CD8-positive, alpha-beta memory T cell (primary cell): Measurements from ENCODE around the gene MAGIX. TPM values are rescaled to one million over a fixed set of nuclear protein-coding genes. Genes with fewer than 3 reads are reported as not detected.
"Not testable (repeated sequence)": the region's sequence is repeated elsewhere in the genome, so short reads cannot be mapped to it uniquely, and the experiment has no call there.

Experiments
- CTCF ChIA-PET: fragments of 350-600 bp; sonication (Branson Sonifier 250); formaldehyde crosslinking; loops from one replicate; lab custom pipeline; 2021; ENCODE audit warnings: antibody characterized with exemption; lab: Charles Lee
- POLR2A ChIA-PET: fragments of 350-600 bp; sonication (Branson Sonifier 250); formaldehyde crosslinking; loops from one replicate; lab custom pipeline; 2021; ENCODE audit warnings: antibody characterized with exemption; lab: Charles Lee
- DNase-seq, 5 donors: peaks; one replicate each; pipeline versions ENCODE4 v3.0.0 to v3.0.0-alpha.2; 2020 to 2022; ENCODE audit warnings: mixed read lengths in 1 of 5
- H3K27ac ChIP-seq: one replicate; pipeline ENCODE4 v1.7.0; 2013; ENCODE audit warnings: low read depth, mild to moderate bottlenecking, low read length, moderate library complexity
- H3K27me3 ChIP-seq: 2 replicates; pipeline ENCODE4 v1.7.0; 2013; ENCODE audit warnings: low read length, mild to moderate bottlenecking; ENCODE audit not compliant: insufficient read depth, poor library complexity, severe bottlenecking
- H3K36me3 ChIP-seq: 2 replicates; pipeline ENCODE4 v1.7.0; 2013; ENCODE audit warnings: mild to moderate bottlenecking, low read length, moderate library complexity; ENCODE audit not compliant: insufficient read depth
- H3K4me1 ChIP-seq: 2 replicates; pipeline ENCODE4 v1.7.0; 2013; ENCODE audit warnings: mild to moderate bottlenecking, low read length, moderate library complexity; ENCODE audit not compliant: insufficient read depth
- H3K4me3 ChIP-seq: 2 replicates; pipeline ENCODE4 v1.7.0; 2013; ENCODE audit warnings: mild to moderate bottlenecking, low read length
- H3K9me3 ChIP-seq: 2 replicates; pipeline ENCODE4 v1.7.0; 2013; ENCODE audit warnings: mild to moderate bottlenecking, low read length
- H3K27ac Mint-ChIP-seq, 8 donors: one replicate each; pipeline ENCODE4 v1.8.0; 2020 to 2021; ENCODE audit warnings: mixed read lengths in 8 of 8, mild to moderate bottlenecking in 6 of 8, inconsistent platforms in 3 of 8, moderate library complexity in 3 of 8
- H3K27me3 Mint-ChIP-seq, 2 donors: one replicate each; pipeline ENCODE4 v1.8.0; 2020 to 2021; ENCODE audit warnings: mixed read lengths in 2 of 2, mild to moderate bottlenecking in 1 of 2, moderate library complexity in 1 of 2
- H3K36me3 Mint-ChIP-seq, 3 donors: one replicate each; pipeline ENCODE4 v1.8.0; 2020 to 2021; ENCODE audit warnings: mixed read lengths in 3 of 3, inconsistent platforms in 1 of 3, mild to moderate bottlenecking in 1 of 3
- H3K4me1 Mint-ChIP-seq, 3 donors: one replicate each; pipeline ENCODE4 v1.8.0; 2020 to 2021; ENCODE audit warnings: mixed read lengths in 3 of 3, inconsistent platforms in 1 of 3, mild to moderate bottlenecking in 1 of 3
- H3K4me3 Mint-ChIP-seq, 7 donors: one replicate each; pipeline ENCODE4 v1.8.0; 2020 to 2021; ENCODE audit warnings: mixed read lengths in 7 of 7, mild to moderate bottlenecking in 6 of 7, moderate library complexity in 4 of 7, inconsistent platforms in 2 of 7
- H3K9me3 Mint-ChIP-seq, 5 donors: one replicate each; pipeline ENCODE4 v1.8.0; 2020 to 2022; ENCODE audit warnings: mixed read lengths in 5 of 5, mild to moderate bottlenecking in 3 of 5, moderate library complexity in 2 of 5, inconsistent platforms in 1 of 5
- polyA plus RNA-seq: library from polyadenylated mRNA; unstranded; fragments of 300-500 nt; fragmentation: Illumina TruSeq; gene quantifications from one replicate; pipeline ENCODE4 v1.2.3, GENCODE V29; 2021
- total RNA-seq, 2 experiments: library from RNA; stranded (reverse); gene quantifications; one replicate each; pipeline ENCODE4 v1.2.3, GENCODE V29; 2021

MAGIX gene
- total and polyA plus RNA-seq, 3 experiments from 2014 or later: 0.25 to 1.4 (median 1.4) TPM

DNA sequence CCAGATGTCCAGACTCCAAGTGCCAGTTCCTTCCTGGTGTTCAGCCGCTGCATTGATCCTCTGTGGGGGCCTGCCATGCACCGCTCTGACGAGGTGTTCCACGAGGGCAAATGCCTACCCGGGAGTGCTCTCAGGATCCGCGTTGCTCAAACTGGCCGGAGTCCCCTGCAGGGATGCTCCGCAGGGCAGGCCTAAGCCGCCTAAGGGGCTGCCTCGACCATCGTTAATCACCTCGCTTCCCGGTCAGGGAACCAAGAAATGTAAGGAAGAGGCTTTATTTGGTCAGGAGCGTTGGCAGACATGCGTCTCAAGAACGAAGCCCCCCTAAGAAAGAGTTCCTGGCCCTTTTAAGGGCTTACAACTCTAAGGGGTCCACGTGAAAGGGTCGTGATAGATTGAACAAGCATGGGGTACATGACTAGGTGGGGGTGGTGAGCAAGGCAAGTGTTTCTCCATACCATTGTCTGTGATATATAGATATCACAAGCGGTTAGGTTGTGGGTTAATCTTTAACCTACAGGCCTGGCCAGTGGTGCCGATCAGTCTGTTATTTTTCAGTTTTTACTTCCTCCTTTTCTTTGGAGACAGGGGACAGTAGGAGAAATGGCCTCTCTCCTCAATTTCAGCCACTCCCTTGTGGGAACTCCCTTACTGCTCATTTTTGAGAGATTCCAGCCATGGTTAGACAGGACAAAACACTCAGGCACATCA lies 14.0 kb upstream of the MAGIX start:
- POLR2A ChIA-PET, H3K4me3 ChIP-seq: not testable (repeated sequence)

DNA sequence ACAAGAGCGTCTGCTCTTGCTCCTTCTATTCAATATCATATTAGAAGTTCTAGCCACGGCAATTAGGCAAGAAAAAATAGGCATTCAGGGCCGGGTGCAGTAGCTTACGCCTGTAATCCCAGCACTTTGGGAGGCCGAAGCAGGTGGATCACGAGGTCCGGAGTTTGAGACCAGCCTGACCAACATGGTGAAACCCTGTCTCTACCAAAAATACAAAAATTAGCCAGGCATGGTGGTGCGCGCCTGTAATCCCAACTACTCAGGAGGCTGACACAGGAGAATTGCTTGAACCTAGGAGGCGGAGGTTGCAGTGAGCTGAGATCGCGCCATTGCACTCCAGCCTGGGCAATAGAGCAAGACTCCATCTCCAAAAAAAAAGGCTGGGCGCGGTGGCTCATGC lies 13.3 kb upstream of the MAGIX start:
- H3K27me3 ChIP-seq, H3K4me1 Mint-ChIP-seq, H3K27me3 Mint-ChIP-seq, H3K9me3 ChIP-seq, CTCF ChIA-PET, H3K36me3 Mint-ChIP-seq, POLR2A ChIA-PET, H3K27ac Mint-ChIP-seq, DNase-seq, H3K4me3 Mint-ChIP-seq, H3K4me3 ChIP-seq, H3K9me3 Mint-ChIP-seq, H3K36me3 ChIP-seq, H3K4me1 ChIP-seq: not testable (repeated sequence)
- H3K27ac ChIP-seq: peak overlapping the region; percentile 72

More for the DNA sequence above, 14.0 kb upstream of the MAGIX start:
- peak overlapping the region; percentile 72 for H3K27ac ChIP-seq
- H3K4me1 ChIP-seq, H3K36me3 ChIP-seq, H3K27me3 Mint-ChIP-seq, H3K27ac Mint-ChIP-seq, H3K9me3 Mint-ChIP-seq, H3K4me1 Mint-ChIP-seq, H3K36me3 Mint-ChIP-seq, H3K27me3 ChIP-seq, H3K9me3 ChIP-seq, DNase-seq, H3K4me3 Mint-ChIP-seq, CTCF ChIA-PET: not testable (repeated sequence)

GRCh38 chrX:49153467-49153866 lies 9.1 kb upstream of the MAGIX start:
- CTCF ChIA-PET: no interaction called here
- Histone ChIP-seq H3K9me3 (no peaks in the 10 kb centered on the region), H3K4me1 (peaks cover 9% of the 10 kb centered on the region), H3K27me3 (no peaks in the 10 kb centered on the region), H3K36me3 (no peaks in the 10 kb centered on the region), H3K27ac (no peak overlapping the region), H3K4me3 (no peak overlapping the region)
- H3K27me3 Mint-ChIP-seq: peaks cover 0 to 1% of the 10 kb centered on the region in 2 donors
- peaks cover 15 to 20% (median 19%) of the 10 kb centered on the region in 3 donors for H3K4me1 Mint-ChIP-seq
- DNase-seq: no peak
- H3K36me3 Mint-ChIP-seq: peaks cover 0 to 6% (median 0%) of the 10 kb centered on the region in 3 donors
- no peak overlapping the region for H3K4me3 Mint-ChIP-seq
- POLR2A ChIA-PET: no interaction called here
- H3K27ac Mint-ChIP-seq: no peak overlapping the region
- H3K9me3 Mint-ChIP-seq: no peaks in the 10 kb centered on the region

DNA sequence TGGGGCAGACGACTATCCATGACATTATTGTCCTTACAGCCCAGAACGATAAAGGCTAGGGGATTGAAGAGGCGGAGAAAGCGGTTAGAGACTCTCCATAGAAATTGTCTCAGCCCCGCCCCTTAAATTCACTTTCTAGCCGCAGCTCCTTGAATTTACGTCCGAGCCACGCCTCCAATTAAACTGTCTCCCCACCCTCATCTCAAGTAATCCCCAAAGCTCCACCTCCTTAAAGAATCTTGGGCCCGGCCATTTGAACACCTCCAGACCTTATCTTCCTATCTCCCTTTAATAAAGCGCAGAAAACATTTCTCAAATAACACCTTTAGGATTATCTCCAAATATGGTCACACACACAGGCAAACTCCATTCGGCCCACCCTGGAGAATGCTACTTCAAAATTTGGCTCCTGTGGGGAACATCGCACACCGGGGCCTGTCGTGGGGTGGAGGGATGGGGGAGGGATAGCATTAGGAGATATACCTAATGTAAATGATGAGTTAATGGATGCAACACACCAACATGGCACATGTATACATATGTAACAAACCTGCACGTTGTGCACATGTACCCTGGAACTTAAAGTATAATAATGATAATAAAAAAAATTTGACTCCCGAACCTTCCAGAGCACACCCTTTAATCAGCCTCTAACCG lies 7.2 kb upstream of the MAGIX start:
- peak overlapping the region; percentile 89 to 97 (median 93) for H3K4me3 Mint-ChIP-seq
- H3K9me3 Mint-ChIP-seq: no peaks in the 10 kb centered on the region
- H3K27ac Mint-ChIP-seq: peak overlapping the region; percentile 76 to 98 (median 97)
- Histone ChIP-seq H3K4me3 (peak overlapping the region; percentile 65), H3K9me3 (no peaks in the 10 kb centered on the region), H3K36me3 (no peaks in the 10 kb centered on the region), H3K27ac (peak overlapping the region; percentile 75), H3K4me1 (peaks cover 9% of the 10 kb centered on the region), H3K27me3 (no peaks in the 10 kb centered on the region)
- H3K4me1 Mint-ChIP-seq: peaks cover 15 to 20% (median 19%) of the 10 kb centered on the region in 3 donors
- peaks cover 0 to 3% of the 10 kb centered on the region in 2 donors for H3K27me3 Mint-ChIP-seq
- POLR2A ChIA-PET: interaction anchor here (0.8 to 1.3 kb wide), 6 partner anchors 11 to 153 kb away, joined by 3 to 6 read pairs (median 3); partner anchors contain the start of genes CCDC22, GRIPAP1 and PLP2
- H3K36me3 Mint-ChIP-seq: peaks cover 0 to 5% (median 0%) of the 10 kb centered on the region in 3 donors
- DNase-seq: peak in 3 of 5 donors; percentile 6 to 19 (median 17)
- CTCF ChIA-PET: interaction anchor here (0.6 to 3.8 kb wide), 16 partner anchors 9 to 114 kb away, joined by 3 to 31 read pairs (median 4); partner anchors contain the start of genes GPKOW, PLP2, PPP1R3F and WDR45

GRCh38 chrX:49155900-49156837 lies 6.4 kb upstream of the MAGIX start:
- DNase-seq: peak; percentile 74 to 92 (median 83)
- Histone ChIP-seq H3K36me3 (no peaks in the 10 kb centered on the region), H3K27ac (peak overlapping the region; percentile 75), H3K4me1 (peaks cover 9% of the 10 kb centered on the region), H3K9me3 (no peaks in the 10 kb centered on the region), H3K4me3 (peak overlapping the region; percentile 65), H3K27me3 (no peaks in the 10 kb centered on the region)
- Mint-ChIP-seq H3K27me3 (peaks cover 0 to 3% of the 10 kb centered on the region in 2 donors), H3K9me3 (no peaks in the 10 kb centered on the region), H3K36me3 (peaks cover 0 to 5% (median 0%) of the 10 kb centered on the region in 3 donors), H3K4me3 (peak overlapping the region; percentile 89 to 97 (median 93)), H3K27ac (peak overlapping the region; percentile 76 to 98 (median 97)), H3K4me1 (peaks cover 15 to 20% (median 19%) of the 10 kb centered on the region in 3 donors)
- ChIA-PET CTCF (interaction anchor here (0.6 to 3.8 kb wide), 15 partner anchors 9 to 113 kb away, joined by 3 to 31 read pairs (median 4); partner anchors contain the start of genes GPKOW, PLP2, PPP1R3F and WDR45), POLR2A (interaction anchor here (0.8 to 1.1 kb wide), 4 partner anchors 10 to 154 kb away, joined by 3 to 5 read pairs (median 3); partner anchors contain the start of genes CCDC22 and GRIPAP1)

DNA sequence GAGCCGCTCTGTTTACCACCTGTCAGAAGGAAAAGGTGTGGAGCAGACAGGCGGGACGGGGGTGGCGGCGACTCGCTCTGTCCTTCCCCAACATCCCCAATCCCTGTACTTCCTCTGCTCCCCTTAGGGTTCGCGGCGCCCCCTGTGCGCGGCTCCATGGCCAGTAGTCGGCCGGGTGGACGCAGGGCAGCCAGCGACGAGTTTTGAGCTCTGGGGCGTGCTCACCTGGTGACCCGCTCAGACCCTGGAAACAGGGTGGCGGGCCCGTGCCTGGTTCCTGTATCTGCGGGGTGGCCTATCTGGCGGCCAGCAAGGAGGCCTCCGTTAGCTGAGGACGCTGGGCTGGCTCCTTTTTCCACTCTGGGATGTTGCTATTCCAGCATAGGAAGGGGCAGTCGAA lies 5.4 kb upstream of the MAGIX start:
- ChIA-PET POLR2A (no interaction called here), CTCF (interaction anchor here (1.6 to 3.8 kb wide), 2 partner anchors 10 to 14 kb away, joined by 8 to 31 read pairs; partner anchors contain the start of gene PLP2)
- no peaks in the 10 kb centered on the region for H3K36me3 ChIP-seq
- Mint-ChIP-seq H3K27me3 (peaks cover 0 to 3% of the 10 kb centered on the region in 2 donors), H3K36me3 (peaks cover 0 to 5% (median 0%) of the 10 kb centered on the region in 3 donors), H3K4me3 (peak overlapping the region in 4 of 7 donors; percentile 5 to 60 (median 31)), H3K4me1 (peaks cover 15 to 20% (median 19%) of the 10 kb centered on the region in 3 donors), H3K9me3 (no peaks in the 10 kb centered on the region), H3K27ac (peak overlapping the region in 1 of 8 donors; percentile 71)
- H3K4me1 ChIP-seq: peaks cover 9% of the 10 kb centered on the region
- no peak overlapping the region for H3K27ac ChIP-seq
- H3K4me3 ChIP-seq: no peak overlapping the region
- no peak for DNase-seq
- H3K27me3 ChIP-seq: no peaks in the 10 kb centered on the region
- H3K9me3 ChIP-seq: no peaks in the 10 kb centered on the region

GRCh38 chrX:49160908-49161307 lies 1.6 kb upstream of the MAGIX start:
- H3K36me3 Mint-ChIP-seq: peaks cover 0 to 3% (median 0%) of the 10 kb centered on the region in 3 donors
- CTCF ChIA-PET: interaction anchor here (1.3 kb wide), 1 partner anchor 10 kb away, joined by 3 read pairs; no protein-coding TSS in a partner anchor

More at GRCh38 chrX:49160908-49161307, 1.6 kb upstream of the MAGIX start:
- Histone ChIP-seq H3K36me3 (no peaks in the 10 kb centered on the region), H3K4me1 (peaks cover 5% of the 10 kb centered on the region), H3K27ac (no peak overlapping the region), H3K4me3 (no peak overlapping the region), H3K9me3 (no peaks in the 10 kb centered on the region), H3K27me3 (no peaks in the 10 kb centered on the region)
- Mint-ChIP-seq H3K27me3 (peaks cover 0 to 2% of the 10 kb centered on the region in 2 donors), H3K27ac (no peak overlapping the region), H3K9me3 (no peaks in the 10 kb centered on the region), H3K4me1 (peaks cover 9 to 27% (median 12%) of the 10 kb centered on the region in 3 donors), H3K4me3 (peak overlapping the region in 1 of 7 donors; percentile 34)
- POLR2A ChIA-PET: no interaction called here
- no peak for DNase-seq
